IMR-90 (cell line): ENCODE results near the gene MYO10.

ENCODE experiments used
- BHLHE40 ChIP-seq: fragments of 150-350 bp; IDR thresholded peaks from 2 replicates; pipeline ENCODE4 v1.6.1; 2016; ENCODE audit warnings: mild to moderate bottlenecking, low read depth, low read length
- CEBPB ChIP-seq: IDR thresholded peaks from 2 replicates; pipeline ENCODE4 v1.6.1; 2012; ENCODE audit warnings: low read depth, low read length, improper control_type of control experiment
- CHD1 ChIP-seq: IDR thresholded peaks from 2 replicates; pipeline ENCODE4 v1.6.1; 2012; ENCODE audit warnings: low read depth, low read length, improper control_type of control experiment
- CTCF ChIP-seq: conservative IDR thresholded peaks from 2 replicates; pipeline ENCODE4 v1.5.1; 2012; ENCODE audit warnings: mild to moderate bottlenecking, low read depth, low read length, improper control_type of control experiment
- ELK1 ChIP-seq: fragments of 150-350 bp; IDR thresholded peaks from 2 replicates; pipeline ENCODE4 v1.6.1; 2016; ENCODE audit warnings: low read depth, mild to moderate bottlenecking, low read length, moderate library complexity, borderline replicate concordance
- MAFK ChIP-seq: IDR thresholded peaks from 2 replicates; pipeline ENCODE4 v1.6.1; 2012; ENCODE audit warnings: low read depth, low read length, improper control_type of control experiment
- MAZ ChIP-seq: IDR thresholded peaks from 2 replicates; pipeline ENCODE4 v1.6.1; 2012; ENCODE audit warnings: low read depth, mild to moderate bottlenecking, low read length, improper control_type of control experiment, moderate library complexity, borderline replicate concordance
- MXI1 ChIP-seq: IDR thresholded peaks from 2 replicates; pipeline ENCODE4 v1.6.1; 2012; ENCODE audit warnings: low read depth, mild to moderate bottlenecking, low read length, moderate library complexity, borderline replicate concordance
- POLR2A ChIP-seq: IDR thresholded peaks from 2 replicates; pipeline ENCODE4 v1.6.1; 2012; ENCODE audit warnings: mild to moderate bottlenecking, low read depth, low read length
- RAD21 ChIP-seq: IDR thresholded peaks from 2 replicates; pipeline ENCODE4 v1.6.1; 2012; ENCODE audit warnings: low read length, improper control_type of control experiment
- RCOR1 ChIP-seq: IDR thresholded peaks from 2 replicates; pipeline ENCODE4 v1.6.1; 2012; ENCODE audit warnings: mild to moderate bottlenecking, low read length, improper control_type of control experiment; ENCODE audit not compliant: insufficient replicate concordance
- RFX5 ChIP-seq: IDR thresholded peaks from 2 replicates; pipeline ENCODE4 v1.8.0; 2012; ENCODE audit warnings: low read depth, mild to moderate bottlenecking, low read length, moderate library complexity
- SMC3 ChIP-seq: fragments of 150-350 bp; IDR thresholded peaks from 2 replicates; pipeline ENCODE4 v1.6.1; 2016; ENCODE audit warnings: low read depth, mild to moderate bottlenecking, antibody characterized with exemption, low read length, moderate library complexity
- TF ChIP-seq, protein P1 (sequence below): fragments of 150-350 bp; IDR thresholded peaks from 2 replicates; pipeline ENCODE4 v1.6.1; 2017; ENCODE audit warnings: mild to moderate bottlenecking, antibody characterized with exemption, low read length, low read depth

DNA sequence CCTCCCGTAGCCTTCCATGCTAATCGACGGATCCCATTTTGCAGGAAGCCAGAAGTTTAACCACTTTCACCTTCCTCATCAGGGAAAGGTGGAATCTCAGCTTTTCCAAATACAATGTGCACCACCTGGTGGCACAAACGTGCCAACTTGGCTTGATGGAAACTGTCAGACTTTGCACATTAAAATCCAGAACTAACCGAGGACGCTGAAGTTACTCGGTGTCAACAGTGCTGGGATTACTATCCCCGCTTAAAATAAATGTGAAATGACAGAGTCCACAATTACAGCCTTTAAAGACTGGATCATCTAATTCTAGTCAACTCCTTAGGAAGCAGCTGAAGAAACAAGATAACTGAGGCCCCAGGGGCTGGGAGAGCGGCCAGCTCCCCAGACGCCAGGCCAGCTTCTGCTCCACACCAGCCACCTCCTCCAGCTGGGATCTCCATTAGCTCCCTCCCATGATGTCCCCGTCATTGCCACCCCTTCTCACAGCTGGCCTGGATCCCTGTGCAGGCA, 269.1 kb downstream of the MYO10 start:
- TF ChIP-seq CEBPB (no peak), CTCF (no peak), POLR2A (no peak), RAD21 (no peak), SMC3 (no peak), MAFK (no peak), MAZ (no peak), RFX5 (no peak), MXI1 (no peak), RCOR1 (no peak), BHLHE40 (no peak), CHD1 (no peak), ELK1 (no peak)
- TF ChIP-seq, protein P1, sequence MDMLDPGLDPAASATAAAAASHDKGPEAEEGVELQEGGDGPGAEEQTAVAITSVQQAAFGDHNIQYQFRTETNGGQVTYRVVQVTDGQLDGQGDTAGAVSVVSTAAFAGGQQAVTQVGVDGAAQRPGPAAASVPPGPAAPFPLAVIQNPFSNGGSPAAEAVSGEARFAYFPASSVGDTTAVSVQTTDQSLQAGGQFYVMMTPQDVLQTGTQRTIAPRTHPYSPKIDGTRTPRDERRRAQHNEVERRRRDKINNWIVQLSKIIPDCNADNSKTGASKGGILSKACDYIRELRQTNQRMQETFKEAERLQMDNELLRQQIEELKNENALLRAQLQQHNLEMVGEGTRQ = no peak
